ENCODE data around the gene HIPK3. TPM values are rescaled to one million over a fixed set of nuclear protein-coding genes. Genes with fewer than 3 reads are reported as not detected.
"Not testable (repeated sequence)": the region's sequence is repeated elsewhere in the genome, so short reads cannot be mapped to it uniquely, and the experiment has no call there.

HIPK3 gene
- total RNA-seq, 1 donor from 2014 or later, result 78.5 TPM

DNA sequence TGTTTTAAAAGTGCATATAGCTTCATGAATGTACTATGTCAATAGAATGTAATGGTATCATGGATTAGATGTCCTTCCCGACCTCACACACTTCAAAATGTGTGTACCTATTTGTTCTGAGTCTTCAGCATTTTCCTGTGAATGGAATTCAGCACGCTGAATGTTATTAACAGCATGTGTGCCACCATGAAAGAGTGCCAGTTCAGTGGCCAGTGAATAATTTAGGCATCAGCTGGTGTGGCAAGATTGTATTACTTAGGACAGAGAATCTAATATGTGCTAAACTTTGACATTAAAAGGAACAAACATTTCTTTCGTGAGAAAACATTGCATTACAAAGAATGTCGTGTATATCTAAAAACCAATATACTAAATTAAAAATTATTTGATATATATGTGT is 46.4 kb downstream of the HIPK3 start:
- no peaks in the 10 kb centered on the region for H3K27me3 Mint-ChIP-seq (ENCODE audit: low read depth, unreplicated experiment)
- Histone ChIP-seq H3K9ac (ENCODE audit: low read length) (no peak overlapping the region), H4K20me1 (ENCODE audit: insufficient read depth, low read length) (peaks cover 82% of the 10 kb centered on the region), H3K36me3 (ENCODE audit: insufficient read depth, low read length) (no peaks in the 10 kb centered on the region), H3K27ac (ENCODE audit: low read depth, low read length) (no peak overlapping the region), H3K9me3 (ENCODE audit: insufficient read depth, low read depth, low read length) (no peaks in the 10 kb centered on the region), H2AFZ (ENCODE audit: low read depth, low read length) (no peak overlapping the region), H3K27me3 (ENCODE audit: insufficient read depth, low read length) (no peaks in the 10 kb centered on the region), H3K4me1 (ENCODE audit: insufficient read depth, low read length) (peaks cover 8% of the 10 kb centered on the region), H3K4me2 (ENCODE audit: low read length) (no peak overlapping the region), H3K79me2 (ENCODE audit: insufficient read depth, low read length) (peaks cover 93% of the 10 kb centered on the region), H3K4me3 (ENCODE audit: insufficient read depth, low read depth, low read length) (no peak overlapping the region)
- peaks cover 13% of the 10 kb centered on the region for H3K36me3 Mint-ChIP-seq (ENCODE audit: low read depth, unreplicated experiment)
- peaks cover 4% of the 10 kb centered on the region for H3K9me3 Mint-ChIP-seq (ENCODE audit: unreplicated experiment)
- TF ChIP-seq, protein P1, sequence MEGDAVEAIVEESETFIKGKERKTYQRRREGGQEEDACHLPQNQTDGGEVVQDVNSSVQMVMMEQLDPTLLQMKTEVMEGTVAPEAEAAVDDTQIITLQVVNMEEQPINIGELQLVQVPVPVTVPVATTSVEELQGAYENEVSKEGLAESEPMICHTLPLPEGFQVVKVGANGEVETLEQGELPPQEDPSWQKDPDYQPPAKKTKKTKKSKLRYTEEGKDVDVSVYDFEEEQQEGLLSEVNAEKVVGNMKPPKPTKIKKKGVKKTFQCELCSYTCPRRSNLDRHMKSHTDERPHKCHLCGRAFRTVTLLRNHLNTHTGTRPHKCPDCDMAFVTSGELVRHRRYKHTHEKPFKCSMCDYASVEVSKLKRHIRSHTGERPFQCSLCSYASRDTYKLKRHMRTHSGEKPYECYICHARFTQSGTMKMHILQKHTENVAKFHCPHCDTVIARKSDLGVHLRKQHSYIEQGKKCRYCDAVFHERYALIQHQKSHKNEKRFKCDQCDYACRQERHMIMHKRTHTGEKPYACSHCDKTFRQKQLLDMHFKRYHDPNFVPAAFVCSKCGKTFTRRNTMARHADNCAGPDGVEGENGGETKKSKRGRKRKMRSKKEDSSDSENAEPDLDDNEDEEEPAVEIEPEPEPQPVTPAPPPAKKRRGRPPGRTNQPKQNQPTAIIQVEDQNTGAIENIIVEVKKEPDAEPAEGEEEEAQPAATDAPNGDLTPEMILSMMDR (IDR thresholded peaks at IDR 0.05; ENCODE audit: insufficient read depth, low read depth, low read length), result no peak
- no peak for FAIRE-seq
- H3K27ac Mint-ChIP-seq (ENCODE audit: unreplicated experiment), result no peak overlapping the region
- no peak for DNase-seq (ENCODE audit: low read depth)
- no peak overlapping the region for H3K4me3 Mint-ChIP-seq (ENCODE audit: unreplicated experiment)
- peaks cover 17% of the 10 kb centered on the region for H3K4me1 Mint-ChIP-seq (ENCODE audit: low read depth, unreplicated experiment)

DNA sequence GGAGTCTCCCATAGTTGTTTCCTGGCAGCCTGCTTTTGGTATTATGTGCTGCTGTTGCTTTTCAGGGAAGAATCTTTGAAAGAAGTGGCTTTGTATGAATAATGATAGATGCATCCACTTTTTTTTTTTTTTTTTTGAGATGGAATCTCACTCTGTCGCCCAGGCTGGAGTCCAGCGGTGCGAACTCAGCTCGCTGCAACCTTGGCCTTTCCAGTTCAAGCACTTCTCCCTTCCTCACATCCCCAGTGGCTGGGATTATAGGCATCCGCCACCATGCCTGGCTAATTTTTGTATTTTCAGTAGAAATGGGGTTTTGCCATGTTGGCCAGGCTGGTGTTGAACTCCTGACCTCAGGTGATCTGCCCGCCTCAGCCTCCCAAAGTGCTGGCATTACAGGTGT is 49.6 kb downstream of the HIPK3 start:
- H2AFZ ChIP-seq (ENCODE audit: low read depth, low read length); FAIRE-seq; H3K36me3 ChIP-seq (ENCODE audit: insufficient read depth, low read length); H3K27ac ChIP-seq (ENCODE audit: low read depth, low read length); H3K9me3 Mint-ChIP-seq (ENCODE audit: unreplicated experiment); H3K4me3 ChIP-seq (ENCODE audit: insufficient read depth, low read depth, low read length); H3K36me3 Mint-ChIP-seq (ENCODE audit: low read depth, unreplicated experiment); H3K4me2 ChIP-seq (ENCODE audit: low read length); H3K27ac Mint-ChIP-seq (ENCODE audit: unreplicated experiment); H3K27me3 Mint-ChIP-seq (ENCODE audit: low read depth, unreplicated experiment); H3K9me3 ChIP-seq (ENCODE audit: insufficient read depth, low read depth, low read length); H3K27me3 ChIP-seq (ENCODE audit: insufficient read depth, low read length); H3K4me3 Mint-ChIP-seq (ENCODE audit: unreplicated experiment); H3K9ac ChIP-seq (ENCODE audit: low read length); DNase-seq (ENCODE audit: low read depth): not testable (repeated sequence)
- Histone ChIP-seq H3K4me1 (ENCODE audit: insufficient read depth, low read length) (peaks cover 13% of the 10 kb centered on the region), H4K20me1 (ENCODE audit: insufficient read depth, low read length) (peaks cover 84% of the 10 kb centered on the region), H3K79me2 (ENCODE audit: insufficient read depth, low read length) (peaks cover 95% of the 10 kb centered on the region)
- H3K4me1 Mint-ChIP-seq (ENCODE audit: low read depth, unreplicated experiment), result peaks cover 28% of the 10 kb centered on the region

DNA sequence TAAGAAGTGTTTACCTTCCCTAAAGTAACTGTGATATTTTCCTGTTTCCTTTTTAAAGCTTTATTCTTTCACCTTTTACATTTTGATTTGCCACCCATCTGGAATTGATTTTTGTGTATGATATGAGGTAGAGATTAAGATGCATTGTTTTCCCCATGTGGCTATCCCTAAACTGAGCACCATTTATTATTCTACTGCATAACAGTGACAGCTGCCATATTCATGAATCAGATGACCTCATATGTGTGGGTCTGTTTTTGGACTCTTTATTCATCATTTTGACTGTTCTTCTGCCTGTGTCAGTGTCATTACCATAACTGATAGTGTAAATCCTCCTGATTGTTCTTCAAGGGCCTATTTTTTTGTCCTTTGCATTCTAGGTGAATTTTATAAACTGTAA is 50.8 kb downstream of the HIPK3 start:
- Histone ChIP-seq H3K9ac (ENCODE audit: low read length) (no peak overlapping the region), H3K4me3 (ENCODE audit: insufficient read depth, low read depth, low read length) (no peak overlapping the region), H3K79me2 (ENCODE audit: insufficient read depth, low read length) (peaks cover 95% of the 10 kb centered on the region), H3K36me3 (ENCODE audit: insufficient read depth, low read length) (no peaks in the 10 kb centered on the region), H4K20me1 (ENCODE audit: insufficient read depth, low read length) (peaks cover 85% of the 10 kb centered on the region), H3K27ac (ENCODE audit: low read depth, low read length) (no peak overlapping the region), H2AFZ (ENCODE audit: low read depth, low read length) (no peak overlapping the region), H3K4me2 (ENCODE audit: low read length) (peak overlapping the region; percentile 3), H3K9me3 (ENCODE audit: insufficient read depth, low read depth, low read length) (no peaks in the 10 kb centered on the region), H3K27me3 (ENCODE audit: insufficient read depth, low read length) (no peaks in the 10 kb centered on the region), H3K4me1 (ENCODE audit: insufficient read depth, low read length) (peaks cover 13% of the 10 kb centered on the region)
- TF ChIP-seq EZH2 (IDR thresholded peaks at IDR 0.05; ENCODE audit: insufficient read depth, low read length), result no peak
- no peak overlapping the region for H3K27ac Mint-ChIP-seq (ENCODE audit: unreplicated experiment)
- no peaks in the 10 kb centered on the region for H3K9me3 Mint-ChIP-seq (ENCODE audit: unreplicated experiment)
- DNase-seq (ENCODE audit: low read depth) (peak; percentile 20), FAIRE-seq (no peak)
- no peaks in the 10 kb centered on the region for H3K36me3 Mint-ChIP-seq (ENCODE audit: low read depth, unreplicated experiment)
- H3K27me3 Mint-ChIP-seq (ENCODE audit: low read depth, unreplicated experiment), result no peaks in the 10 kb centered on the region
- H3K4me1 Mint-ChIP-seq (ENCODE audit: low read depth, unreplicated experiment), result peaks cover 28% of the 10 kb centered on the region
- no peak overlapping the region for H3K4me3 Mint-ChIP-seq (ENCODE audit: unreplicated experiment)

DNA sequence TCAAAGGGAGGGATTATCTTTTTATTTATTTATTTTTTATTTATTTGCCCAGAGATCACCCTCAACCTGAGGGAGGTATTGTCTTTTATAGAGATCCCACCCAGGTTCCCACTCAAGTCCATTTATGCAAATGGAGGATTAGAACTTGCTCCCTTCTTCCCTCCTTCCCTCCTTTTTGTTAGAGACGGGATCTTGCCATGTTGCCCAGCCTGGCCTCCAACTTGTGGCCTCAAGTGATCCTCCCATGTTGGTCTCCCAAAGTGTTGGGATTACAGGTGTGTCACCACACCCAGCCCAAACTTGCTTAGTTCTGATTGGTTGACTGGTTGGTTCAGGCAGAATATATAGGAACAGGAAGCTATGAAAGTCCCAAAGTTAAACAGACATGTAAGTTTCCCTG is 51.9 kb downstream of the HIPK3 start:
- H3K9ac ChIP-seq (ENCODE audit: low read length), result no peak overlapping the region
- FAIRE-seq (no peak), DNase-seq (ENCODE audit: low read depth) (no peak)
- Mint-ChIP-seq H3K4me1 (ENCODE audit: low read depth, unreplicated experiment) (peaks cover 33% of the 10 kb centered on the region), H3K27ac (ENCODE audit: unreplicated experiment) (no peak overlapping the region), H3K36me3 (ENCODE audit: low read depth, unreplicated experiment) (no peaks in the 10 kb centered on the region), H3K4me3 (ENCODE audit: unreplicated experiment) (no peak overlapping the region), H3K27me3 (ENCODE audit: low read depth, unreplicated experiment) (no peaks in the 10 kb centered on the region), H3K9me3 (ENCODE audit: unreplicated experiment) (no peaks in the 10 kb centered on the region)
- no peak overlapping the region for H3K4me2 ChIP-seq (ENCODE audit: low read length)
- no peak overlapping the region for H3K27ac ChIP-seq (ENCODE audit: low read depth, low read length)
- H3K9me3 ChIP-seq (ENCODE audit: insufficient read depth, low read depth, low read length), result no peaks in the 10 kb centered on the region
- H3K4me1 ChIP-seq (ENCODE audit: insufficient read depth, low read length), result peaks cover 13% of the 10 kb centered on the region
- H3K79me2 ChIP-seq (ENCODE audit: insufficient read depth, low read length), result peaks cover 96% of the 10 kb centered on the region
- H2AFZ ChIP-seq (ENCODE audit: low read depth, low read length), result no peak overlapping the region
- no peak overlapping the region for H3K4me3 ChIP-seq (ENCODE audit: insufficient read depth, low read depth, low read length)
- peaks cover 88% of the 10 kb centered on the region for H4K20me1 ChIP-seq (ENCODE audit: insufficient read depth, low read length)
- H3K36me3 ChIP-seq (ENCODE audit: insufficient read depth, low read length), result no peaks in the 10 kb centered on the region
- TF ChIP-seq, protein P1 (IDR thresholded peaks at IDR 0.05; ENCODE audit: insufficient read depth, low read depth, low read length), result no peak
- no peak for TF ChIP-seq EZH2 (IDR thresholded peaks at IDR 0.05; ENCODE audit: insufficient read depth, low read length)
- H3K27me3 ChIP-seq (ENCODE audit: insufficient read depth, low read length), result no peaks in the 10 kb centered on the region
